Sigmoid colon (tissue), 7 donors: ENCODE measurements around the gene MAST4. TPM values are rescaled to one million over a fixed set of nuclear protein-coding genes. Genes with fewer than 3 reads are reported as not detected.

Experiments
- DNase-seq: peaks from one replicate; pipeline ENCODE4 v3.0.0-alpha.2; 2019
- H3K27ac ChIP-seq, 4 donors: fragments of 200-600 bp; sonication (generic); one replicate each; pipeline ENCODE4 v1.5.1; 2016 to 2019; ENCODE audit warnings: mild to moderate bottlenecking in 1 of 4
- H3K27me3 ChIP-seq, 3 donors: fragments of 200-600 bp; sonication (generic); one replicate each; pipeline ENCODE4 v1.5.1; 2019; ENCODE audit warnings: mild to moderate bottlenecking in 1 of 3
- H3K36me3 ChIP-seq, 4 donors: fragments of 200-600 bp; sonication (generic); one replicate each; pipeline ENCODE4 v1.5.1; 2016 to 2019
- H3K4me1 ChIP-seq, 4 donors: fragments of 200-600 bp; sonication (generic); one replicate each; pipeline ENCODE4 v1.5.1; 2017 to 2019
- H3K4me3 ChIP-seq, 4 donors: fragments of 200-600 bp; sonication (generic); one replicate each; pipeline ENCODE4 v1.5.1; 2017 to 2019; ENCODE audit warnings: mild to moderate bottlenecking in 2 of 4, moderate library complexity in 1 of 4
- H3K9me3 ChIP-seq, 4 donors: fragments of 200-600 bp in 3 of 4; sonication (generic) in 3 of 4; one replicate each; pipeline versions ENCODE4 v1.5.1 to v1.6.1; 2013 to 2019
- EP300 ChIP-seq, 4 donors: sonication (generic); formaldehyde crosslinking; IDR thresholded peaks; one replicate each; pipeline ENCODE4 v1.6.1; 2017; ENCODE audit warnings: antibody characterized with exemption in 4 of 4
- POLR2A ChIP-seq, 2 donors: fragments of 450-650 bp; IDR thresholded peaks; one replicate each; pipeline ENCODE4 v1.6.1; 2016; ENCODE audit warnings: antibody characterized with exemption in 2 of 2, mild to moderate bottlenecking in 2 of 2, moderate library complexity in 2 of 2
- POLR2AphosphoS5 ChIP-seq, 4 donors: sonication (generic); formaldehyde crosslinking; IDR thresholded peaks; one replicate each; pipeline ENCODE4 v1.6.1; 2017; ENCODE audit warnings: antibody characterized with exemption in 4 of 4
- WGBS, 2 donors: extraction: QIAGEN DNeasy Blood & Tissue Kit; methylation state at CpG; one replicate each; pipeline ENCODE4 v1.1.7; 2013; 5-methylcytosine and 5-hydroxymethylcytosine counted together
- intact Hi-C: fragments of 100-400 bp; cut with DNase I; formaldehyde crosslinking; loops from one replicate; pipeline ENCODE4 v1.15.1; 2023
- polyA plus RNA-seq, 3 donors: library from polyadenylated mRNA; stranded (reverse); fragments of 200-250 nt; gene quantifications; one replicate each; pipeline ENCODE4 v1.2.3, GENCODE V29; 2013
- total RNA-seq, 4 donors: library from RNA; depleted of rRNA; stranded (reverse); fragments of >200 nt; gene quantifications; one replicate each; pipeline ENCODE4 v1.1.0, GENCODE V29; 2016
- TF ChIP-seq, protein P1 (sequence below), 4 experiments: fragments of 450-650 bp in 3 of 4; fragments of 200-600 bp in 1 of 4; IDR thresholded peaks; one replicate each; pipeline ENCODE4 v1.5.1; 2016 to 2019; ENCODE audit warnings: antibody characterized with exemption in 4 of 4, mild to moderate bottlenecking in 3 of 4, moderate library complexity in 2 of 4
- donor health status: healthy with polysubstance abuse.
- donor health status: Bipolar disorder and iron deficiency.
- donor health status: healthy.

MAST4 gene
- total and polyA plus RNA-seq, 7 donors: 1.6 to 30.7 (median 15.7) TPM

DNA sequence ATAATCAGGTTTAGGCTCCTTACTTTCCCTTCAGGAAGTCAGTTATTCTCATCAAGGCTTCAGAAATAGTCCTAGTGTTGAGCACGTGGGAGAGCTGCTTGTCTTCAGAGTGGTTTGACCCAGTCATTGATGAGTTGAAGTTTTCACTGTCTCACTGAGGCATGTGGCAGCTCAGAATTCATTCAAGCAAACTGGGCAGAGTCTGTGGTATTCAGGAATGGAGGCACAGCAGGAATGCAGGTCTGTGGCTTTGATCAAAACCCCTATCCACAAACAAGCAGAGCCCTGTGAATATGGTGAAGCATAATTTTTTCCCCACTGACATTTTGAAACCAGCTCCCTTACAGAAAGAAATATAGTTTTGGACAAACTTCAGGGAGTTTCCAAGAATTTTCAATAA lies 393.1 kb downstream of the MAST4 start:
- 0 to 1% methylated on average over 1 of the region's 1 CpG for WGBS, 2 donors
- Histone ChIP-seq H3K36me3 (no peaks in the 10 kb centered on the region), H3K27me3 (no peaks in the 10 kb centered on the region), H3K4me1 (peaks cover 0 to 13% (median 3%) of the 10 kb centered on the region in 4 donors), H3K27ac (no peak overlapping the region), H3K4me3 (no peak overlapping the region), H3K9me3 (no peaks in the 10 kb centered on the region)
- no peak for DNase-seq
- intact Hi-C loops: loop anchor here (5.0 to 10.0 kb wide), 3 partner anchors 158 to 218 kb away; no protein-coding TSS in a partner anchor
- TF ChIP-seq POLR2AphosphoS5 (IDR thresholded peaks at IDR 0.05): no peak
- TF ChIP-seq, protein P1, sequence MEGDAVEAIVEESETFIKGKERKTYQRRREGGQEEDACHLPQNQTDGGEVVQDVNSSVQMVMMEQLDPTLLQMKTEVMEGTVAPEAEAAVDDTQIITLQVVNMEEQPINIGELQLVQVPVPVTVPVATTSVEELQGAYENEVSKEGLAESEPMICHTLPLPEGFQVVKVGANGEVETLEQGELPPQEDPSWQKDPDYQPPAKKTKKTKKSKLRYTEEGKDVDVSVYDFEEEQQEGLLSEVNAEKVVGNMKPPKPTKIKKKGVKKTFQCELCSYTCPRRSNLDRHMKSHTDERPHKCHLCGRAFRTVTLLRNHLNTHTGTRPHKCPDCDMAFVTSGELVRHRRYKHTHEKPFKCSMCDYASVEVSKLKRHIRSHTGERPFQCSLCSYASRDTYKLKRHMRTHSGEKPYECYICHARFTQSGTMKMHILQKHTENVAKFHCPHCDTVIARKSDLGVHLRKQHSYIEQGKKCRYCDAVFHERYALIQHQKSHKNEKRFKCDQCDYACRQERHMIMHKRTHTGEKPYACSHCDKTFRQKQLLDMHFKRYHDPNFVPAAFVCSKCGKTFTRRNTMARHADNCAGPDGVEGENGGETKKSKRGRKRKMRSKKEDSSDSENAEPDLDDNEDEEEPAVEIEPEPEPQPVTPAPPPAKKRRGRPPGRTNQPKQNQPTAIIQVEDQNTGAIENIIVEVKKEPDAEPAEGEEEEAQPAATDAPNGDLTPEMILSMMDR (IDR thresholded peaks at IDR 0.05): no peak
- no peak for TF ChIP-seq EP300 (IDR thresholded peaks at IDR 0.05)

DNA sequence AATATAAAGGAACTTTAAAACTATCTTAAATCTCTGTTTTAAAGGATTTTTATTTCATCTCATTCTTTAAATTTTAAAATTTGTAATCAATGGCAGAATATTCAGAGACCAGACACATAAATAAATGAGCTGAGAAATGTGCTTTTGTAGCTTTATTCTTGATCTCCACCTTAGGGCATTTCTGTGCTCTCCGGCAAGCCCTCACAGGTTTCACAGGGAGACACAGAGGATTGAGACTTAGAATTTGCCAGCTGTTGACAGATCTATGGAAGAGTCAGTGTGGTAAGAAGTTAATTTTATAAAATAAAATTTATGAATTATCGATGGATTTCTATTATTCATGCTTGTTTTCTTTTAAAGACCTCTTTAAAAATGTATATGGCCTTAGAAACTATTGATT lies 393.6 kb downstream of the MAST4 start:
- Histone ChIP-seq H3K27me3 (no peaks in the 10 kb centered on the region), H3K27ac (no peak overlapping the region), H3K9me3 (no peaks in the 10 kb centered on the region), H3K4me1 (peaks cover 0 to 13% (median 3%) of the 10 kb centered on the region in 4 donors), H3K4me3 (no peak overlapping the region), H3K36me3 (no peaks in the 10 kb centered on the region)
- TF ChIP-seq POLR2AphosphoS5 (IDR thresholded peaks at IDR 0.05) (no peak), POLR2A (IDR thresholded peaks at IDR 0.05) (no peak), EP300 (IDR thresholded peaks at IDR 0.05) (no peak)
- TF ChIP-seq, protein P1 (IDR thresholded peaks at IDR 0.05): no peak
- intact Hi-C loops: loop anchor here (5.0 to 10.0 kb wide), 4 partner anchors 158 to 1465 kb away; no protein-coding TSS in a partner anchor
- WGBS, 2 donors: 97 to 99% methylated on average over 2 of the region's 2 CpGs
- no peak for DNase-seq

DNA sequence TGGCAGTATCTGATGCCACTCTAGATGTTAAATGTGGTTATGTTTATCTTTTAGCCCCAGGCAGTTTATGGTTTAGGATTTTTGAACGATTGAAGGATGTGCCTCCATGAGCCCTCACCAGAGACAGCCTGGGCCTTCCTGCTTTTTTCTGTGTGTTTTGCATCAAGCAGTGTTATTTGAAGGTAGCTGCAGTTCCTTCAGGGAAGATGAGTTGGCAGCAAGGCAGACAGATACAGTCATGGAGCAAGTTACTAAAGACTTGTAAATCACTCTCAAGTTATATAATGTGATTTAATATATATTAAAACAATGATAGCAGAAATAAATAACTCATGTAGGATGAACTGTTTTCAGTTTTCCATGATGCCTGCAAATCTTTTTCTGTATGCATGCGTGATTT lies 395.6 kb downstream of the MAST4 start:
- Histone ChIP-seq H3K4me3 (no peak overlapping the region), H3K27me3 (no peaks in the 10 kb centered on the region), H3K9me3 (no peaks in the 10 kb centered on the region), H3K4me1 (peaks cover 0 to 13% (median 3%) of the 10 kb centered on the region in 4 donors), H3K36me3 (no peaks in the 10 kb centered on the region), H3K27ac (no peak overlapping the region)
- no peak for TF ChIP-seq EP300 (IDR thresholded peaks at IDR 0.05)
- no peak for TF ChIP-seq POLR2AphosphoS5 (IDR thresholded peaks at IDR 0.05)
- TF ChIP-seq POLR2A (IDR thresholded peaks at IDR 0.05): no peak
- TF ChIP-seq, protein P1 (IDR thresholded peaks at IDR 0.05): no peak
- 3 to 7% methylated on average over 2 of the region's 2 CpGs for WGBS, 2 donors
- intact Hi-C loops: loop anchor here (10.0 kb wide), 1 partner anchor 1463 kb away; no protein-coding TSS in a partner anchor
- DNase-seq: no peak

GRCh38 chr5:66992547-66992946 lies 396.4 kb downstream of the MAST4 start:
- DNase-seq: no peak
- Histone ChIP-seq H3K27ac (no peak overlapping the region), H3K4me3 (no peak overlapping the region), H3K27me3 (no peaks in the 10 kb centered on the region), H3K4me1 (peaks cover 0 to 8% (median under 1%) of the 10 kb centered on the region in 4 donors), H3K9me3 (no peaks in the 10 kb centered on the region), H3K36me3 (no peaks in the 10 kb centered on the region)
- TF ChIP-seq EP300 (IDR thresholded peaks at IDR 0.05) (no peak), POLR2A (IDR thresholded peaks at IDR 0.05) (no peak), POLR2AphosphoS5 (IDR thresholded peaks at IDR 0.05) (no peak)
- TF ChIP-seq, protein P1 (IDR thresholded peaks at IDR 0.05): no peak
- intact Hi-C loops: loop anchor here (10.0 kb wide), 1 partner anchor 1462 kb away; no protein-coding TSS in a partner anchor
- WGBS, 2 donors: 59 to 80% methylated on average over 4 of the region's 4 CpGs

DNA sequence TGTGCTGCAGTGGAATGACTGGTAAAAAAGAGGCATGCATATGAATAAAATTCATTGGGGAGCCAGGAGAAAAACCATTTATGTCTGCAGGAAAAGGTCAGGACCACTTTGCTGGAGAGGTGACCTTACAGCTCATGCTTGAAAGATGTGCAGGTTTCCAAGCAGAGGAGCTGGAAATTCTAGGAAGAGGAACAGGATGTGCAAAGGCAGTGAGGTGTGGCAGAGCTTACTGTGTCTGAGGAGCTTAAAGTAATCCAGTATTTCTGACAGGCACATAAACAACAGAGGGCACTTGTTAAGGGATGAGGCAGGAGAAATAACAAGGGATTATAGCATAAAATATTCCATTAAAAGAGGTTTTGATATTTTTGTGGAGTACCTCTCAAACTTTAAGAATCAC lies 397.3 kb downstream of the MAST4 start:
- Histone ChIP-seq H3K4me1 (no peaks in the 10 kb centered on the region), H3K4me3 (no peak overlapping the region), H3K36me3 (no peaks in the 10 kb centered on the region), H3K27me3 (no peaks in the 10 kb centered on the region), H3K9me3 (no peaks in the 10 kb centered on the region), H3K27ac (no peak overlapping the region)
- TF ChIP-seq, protein P1 (IDR thresholded peaks at IDR 0.05): no peak
- TF ChIP-seq POLR2AphosphoS5 (IDR thresholded peaks at IDR 0.05) (no peak), POLR2A (IDR thresholded peaks at IDR 0.05) (no peak), EP300 (IDR thresholded peaks at IDR 0.05) (no peak)
- intact Hi-C loops: loop anchor here (10.0 kb wide), 1 partner anchor 1461 kb away; no protein-coding TSS in a partner anchor
- no peak for DNase-seq
